ENCODE data around the gene ANKFY1. TPM values are rescaled to one million over a fixed set of nuclear protein-coding genes. Genes with fewer than 3 reads are reported as not detected.

The ANKFY1 gene
- total RNA-seq, 1 experiment from 2014 or later = 38.9 TPM

DNA sequence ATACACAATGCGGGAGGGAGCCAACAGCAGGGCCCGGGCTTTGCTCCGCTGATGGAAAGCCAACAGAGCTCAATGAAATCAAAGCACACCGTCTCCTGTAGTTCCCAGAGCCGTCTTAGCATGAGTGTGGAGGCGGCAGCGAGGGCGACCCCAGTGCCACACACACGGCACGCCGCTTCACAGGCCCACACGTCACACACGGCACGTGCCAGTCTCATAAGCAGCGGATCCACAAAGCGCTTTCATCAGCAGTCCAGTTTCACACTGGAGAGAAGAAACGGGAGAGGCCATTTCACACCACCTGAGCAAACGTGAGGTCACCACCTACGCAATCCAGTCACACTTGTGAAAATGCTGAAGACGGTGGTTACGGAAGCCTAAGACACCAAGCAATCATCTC is 86.0 kb downstream of the ANKFY1 start:
- CTCF ChIA-PET = no interaction called here
- TF ChIP-seq ATF3 (IDR thresholded peaks at IDR 0.05) = no peak
- TF ChIP-seq CBX3 (IDR thresholded peaks at IDR 0.05; ENCODE audit: low read depth) = no peak
- no peak for TF ChIP-seq EZH2 (IDR thresholded peaks at IDR 0.05)
- H3K9me3 ChIP-seq (ENCODE audit: control insufficient read depth in 1 of 2, insufficient read depth in 1 of 2, low read depth in 1 of 2, low read length in 2 of 2) = no peaks in the 10 kb centered on the region
- no peaks in the 10 kb centered on the region for H3K9me2 ChIP-seq (ENCODE audit: insufficient read depth)
- no peak overlapping the region for H3K4me3 ChIP-seq (replicated peaks in 1 of 2; ENCODE audit: low read depth in 1 of 2, low read length in 2 of 2)
- no peaks in the 10 kb centered on the region for H3K27me3 ChIP-seq (ENCODE audit: insufficient read depth, low read length)
- ATAC-seq = no peak
- H3K4me1 ChIP-seq (ENCODE audit: control insufficient read depth in 1 of 2, insufficient read depth in 2 of 2, low read length in 2 of 2) = no peaks in the 10 kb centered on the region
- peaks cover 40 to 46% of the 10 kb centered on the region in 2 experiments for H3K36me3 ChIP-seq (ENCODE audit: control insufficient read depth in 1 of 2, insufficient read depth in 2 of 2, low read length in 2 of 2)
- POLR2A ChIA-PET = no interaction called here
- no peak for DNase-seq (ENCODE audit: low read depth, low spot score)
- BruUV-seq (replicated peaks) = no TSS peak
- no peak overlapping the region for H3K27ac ChIP-seq (ENCODE audit: low read depth, low read length)
- H3K4me2 ChIP-seq (ENCODE audit: low read length) = no peak overlapping the region
- no peak overlapping the region for H3K9ac ChIP-seq (ENCODE audit: low read length)
- no peaks in the 10 kb centered on the region for H4K20me1 ChIP-seq (ENCODE audit: insufficient read depth)
- RAD21 ChIA-PET (ENCODE audit: low non-redundant PET in 1 of 2, low total read pairs in 2 of 2, uncharacterized antibody in 2 of 2, unreplicated experiment in 2 of 2) = no interaction called here
- H3K79me2 ChIP-seq (ENCODE audit: insufficient read depth, low read length) = no peaks in the 10 kb centered on the region
- intact Hi-C loops (cut with micrococcal nuclease) = no loop called here
- H2AFZ ChIP-seq (ENCODE audit: low read depth, low read length, poor library complexity, severe bottlenecking) = no peak overlapping the region

- TF ChIP-seq YY1 (IDR thresholded peaks at IDR 0.05; ENCODE audit: extremely low read depth, insufficient replicate concordance, low read depth, low read length) (no peak), SRF (IDR thresholded peaks at IDR 0.05; ENCODE audit: low read depth) (no peak), FOSL1 (IDR thresholded peaks at IDR 0.05; ENCODE audit: low read depth) (no peak), SP1 (IDR thresholded peaks at IDR 0.05; ENCODE audit: low read depth) (no peak), ATF3 (IDR thresholded peaks at IDR 0.05) (no peak), ELF1 (IDR thresholded peaks at IDR 0.05; ENCODE audit: borderline replicate concordance, low read depth) (no peak), RAD21 (IDR thresholded peaks at IDR 0.05; ENCODE audit: low read depth) (no peak), MAX (IDR thresholded peaks at IDR 0.05) (no peak), SIN3A (IDR thresholded peaks at IDR 0.05; ENCODE audit: low read depth) (no peak), EGR1 (IDR thresholded peaks at IDR 0.05; ENCODE audit: low read depth) (no peak)
- no peak overlapping the region for H2AFZ ChIP-seq (ENCODE audit: low read depth, low read length, poor library complexity, severe bottlenecking)
- CTCF ChIA-PET = no interaction called here
- no peak overlapping the region for H3K4me3 ChIP-seq (replicated peaks in 1 of 2; ENCODE audit: low read depth in 1 of 2, low read length in 2 of 2)
- ATAC-seq (no peak), DNase-seq (ENCODE audit: low read depth, low spot score) (no peak)
- H3K36me3 ChIP-seq (ENCODE audit: control insufficient read depth in 1 of 2, insufficient read depth in 2 of 2, low read length in 2 of 2) = peaks cover 44 to 46% of the 10 kb centered on the region in 2 experiments
- no peaks in the 10 kb centered on the region for H3K9me2 ChIP-seq (ENCODE audit: insufficient read depth)
- H3K4me2 ChIP-seq (ENCODE audit: low read length) = no peak overlapping the region
- RAD21 ChIA-PET (ENCODE audit: low non-redundant PET in 1 of 2, low total read pairs in 2 of 2, uncharacterized antibody in 2 of 2, unreplicated experiment in 2 of 2) = no interaction called here
- no peaks in the 10 kb centered on the region for H3K4me1 ChIP-seq (ENCODE audit: control insufficient read depth in 1 of 2, insufficient read depth in 2 of 2, low read length in 2 of 2)
- H3K27ac ChIP-seq (ENCODE audit: low read depth, low read length) = no peak overlapping the region
- no peaks in the 10 kb centered on the region for H3K9me3 ChIP-seq (ENCODE audit: control insufficient read depth in 1 of 2, insufficient read depth in 1 of 2, low read depth in 1 of 2, low read length in 2 of 2)
- H3K27me3 ChIP-seq (ENCODE audit: insufficient read depth, low read length) = no peaks in the 10 kb centered on the region
- POLR2A ChIA-PET = no interaction called here
- intact Hi-C loops (cut with micrococcal nuclease) = no loop called here
- no peak overlapping the region for H3K9ac ChIP-seq (ENCODE audit: low read length)
- no TSS peak for BruUV-seq (replicated peaks)
- no peaks in the 10 kb centered on the region for H3K79me2 ChIP-seq (ENCODE audit: insufficient read depth, low read length)
- no peaks in the 10 kb centered on the region for H4K20me1 ChIP-seq (ENCODE audit: insufficient read depth)
These were observed 86.8 kb downstream of the ANKFY1 start for GRCh38 chr17:4176808-4177472.

Data from HCT116 (cell line).